C4-2B (cell line): ENCODE data around the gene MCRS1.

Source experiments
- CTCF ChIP-seq: fragments of 450-650 bp; conservative IDR thresholded peaks from 2 replicates; pipeline ENCODE4 v1.5.1; 2017; ENCODE audit warnings: mild to moderate bottlenecking
- ZFX ChIP-seq: fragments of 450-650 bp; IDR thresholded peaks from 2 replicates; pipeline ENCODE4 v1.6.1; 2017

GRCh38 chr12:49552899-49553298 is 15.0 kb downstream of the MCRS1 start:
- TF ChIP-seq CTCF: no peak
- TF ChIP-seq ZFX: no peak
